22Rv1 (cell line): ENCODE measurements around the gene IFT81.

Source experiments
- CTCF ChIP-seq: fragments of 450-650 bp; IDR thresholded peaks from 2 replicates; pipeline ENCODE4 v1.5.1; 2017; ENCODE audit warnings: mild to moderate bottlenecking
- ZFX ChIP-seq: fragments of 450-650 bp; IDR thresholded peaks from 2 replicates; pipeline ENCODE4 v1.6.1; 2017; ENCODE audit warnings: antibody characterized with exemption, borderline replicate concordance

- TF ChIP-seq CTCF (no peak), ZFX (no peak)
Measured at GRCh38 chr12:110080410-110080809, 43.7 kb upstream of the IFT81 start.
